ENCODE measurements around the gene GABRE.

GABRE gene

GRCh38 chrX:151975736-151976275 is 1.3 kb upstream of the GABRE start:
- DNase-seq (ENCODE audit: low read depth): no peak
- TF ChIP-seq MAX (IDR thresholded peaks at IDR 0.05; ENCODE audit: low read depth, low read length) (no peak), POLR2A (IDR thresholded peaks at IDR 0.05; ENCODE audit: extremely low read depth, insufficient read length) (no peak)
- no peak overlapping the region for H3K4me3 ChIP-seq (ENCODE audit: low read depth, low read length)

GRCh38 chrX:151975228-151975593 is 735 bp upstream of the GABRE start:
- DNase-seq (ENCODE audit: low read depth): no peak
- H3K4me3 ChIP-seq (ENCODE audit: low read depth, low read length): no peak overlapping the region
- no peak for TF ChIP-seq MAX (IDR thresholded peaks at IDR 0.05; ENCODE audit: low read depth, low read length)

GRCh38 chrX:151973851-151974335 is 583 bp downstream of the GABRE start:
- H3K4me3 ChIP-seq (ENCODE audit: low read depth, low read length): no peak overlapping the region
- DNase-seq (ENCODE audit: low read depth): no peak
- no peak for TF ChIP-seq POLR2A (IDR thresholded peaks at IDR 0.05; ENCODE audit: extremely low read depth, insufficient read length)
- no peak for TF ChIP-seq CTCF (IDR thresholded peaks at IDR 0.05; ENCODE audit: low read depth, low read length)
- TF ChIP-seq MAX (IDR thresholded peaks at IDR 0.05; ENCODE audit: low read depth, low read length): no peak
- TF ChIP-seq MYC (IDR thresholded peaks at IDR 0.05; ENCODE audit: low read depth, low read length): no peak

- H3K4me3 ChIP-seq (ENCODE audit: low read depth, low read length): no peak overlapping the region
- TF ChIP-seq CTCF (IDR thresholded peaks at IDR 0.05; ENCODE audit: low read depth, low read length): no peak
- DNase-seq (ENCODE audit: low read depth): no peak
These were observed 1.3 kb downstream of the GABRE start for GRCh38 chrX:151973060-151973661.

- no peak for TF ChIP-seq POLR2A (IDR thresholded peaks at IDR 0.05; ENCODE audit: extremely low read depth, insufficient read length)
- no peak for TF ChIP-seq MAX (IDR thresholded peaks at IDR 0.05; ENCODE audit: low read depth, low read length)
- no peak for TF ChIP-seq CTCF (IDR thresholded peaks at IDR 0.05; ENCODE audit: low read depth, low read length)
- no peak for TF ChIP-seq MYC (IDR thresholded peaks at IDR 0.05; ENCODE audit: low read depth, low read length)
- no peak overlapping the region for H3K4me3 ChIP-seq (ENCODE audit: low read depth, low read length)
- peak; percentile 28 for DNase-seq (ENCODE audit: low read depth)
These were observed 3.8 kb downstream of the GABRE start for GRCh38 chrX:151970661-151971060.

GRCh38 chrX:151970027-151970426 is 4.4 kb downstream of the GABRE start:
- no peak for TF ChIP-seq MAX (IDR thresholded peaks at IDR 0.05; ENCODE audit: low read depth, low read length)
- TF ChIP-seq POLR2A (IDR thresholded peaks at IDR 0.05; ENCODE audit: extremely low read depth, insufficient read length): no peak
- TF ChIP-seq CTCF (IDR thresholded peaks at IDR 0.05; ENCODE audit: low read depth, low read length): no peak
- TF ChIP-seq MYC (IDR thresholded peaks at IDR 0.05; ENCODE audit: low read depth, low read length): no peak
- no peak for DNase-seq (ENCODE audit: low read depth)
- no peak overlapping the region for H3K4me3 ChIP-seq (ENCODE audit: low read depth, low read length)

- TF ChIP-seq CTCF (IDR thresholded peaks at IDR 0.05; ENCODE audit: low read depth, low read length): no peak
- no peak for TF ChIP-seq MYC (IDR thresholded peaks at IDR 0.05; ENCODE audit: low read depth, low read length)
- TF ChIP-seq POLR2A (IDR thresholded peaks at IDR 0.05; ENCODE audit: extremely low read depth, insufficient read length): no peak
- no peak for TF ChIP-seq MAX (IDR thresholded peaks at IDR 0.05; ENCODE audit: low read depth, low read length)
These were observed 8.2 kb downstream of the GABRE start for GRCh38 chrX:151966236-151966635.

More at GRCh38 chrX:151966236-151966635, 8.2 kb downstream of the GABRE start:
- DNase-seq (ENCODE audit: low read depth): no peak
- H3K4me3 ChIP-seq (ENCODE audit: low read depth, low read length): no peak overlapping the region

Measured in NB4 (cell line).